Measurements from ENCODE around the gene ZNF562.

DNA sequence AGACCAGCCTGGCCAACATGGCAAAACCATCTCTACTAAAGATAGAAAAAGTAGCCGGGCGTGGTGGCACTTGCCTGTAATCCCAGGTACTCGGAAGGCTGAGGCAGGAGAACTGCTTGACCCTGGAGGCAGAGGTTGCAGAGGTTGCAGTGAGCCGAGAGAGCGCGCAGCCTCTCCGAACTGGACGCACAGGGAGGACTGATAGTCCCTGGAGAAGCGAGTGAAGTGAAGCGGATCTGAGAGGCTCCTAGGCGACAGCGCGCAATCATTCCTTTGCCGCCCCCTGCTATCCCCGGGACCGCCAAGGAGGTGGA is 54.1 kb downstream of the ZNF562 start:
- TF ChIP-seq, protein P1, sequence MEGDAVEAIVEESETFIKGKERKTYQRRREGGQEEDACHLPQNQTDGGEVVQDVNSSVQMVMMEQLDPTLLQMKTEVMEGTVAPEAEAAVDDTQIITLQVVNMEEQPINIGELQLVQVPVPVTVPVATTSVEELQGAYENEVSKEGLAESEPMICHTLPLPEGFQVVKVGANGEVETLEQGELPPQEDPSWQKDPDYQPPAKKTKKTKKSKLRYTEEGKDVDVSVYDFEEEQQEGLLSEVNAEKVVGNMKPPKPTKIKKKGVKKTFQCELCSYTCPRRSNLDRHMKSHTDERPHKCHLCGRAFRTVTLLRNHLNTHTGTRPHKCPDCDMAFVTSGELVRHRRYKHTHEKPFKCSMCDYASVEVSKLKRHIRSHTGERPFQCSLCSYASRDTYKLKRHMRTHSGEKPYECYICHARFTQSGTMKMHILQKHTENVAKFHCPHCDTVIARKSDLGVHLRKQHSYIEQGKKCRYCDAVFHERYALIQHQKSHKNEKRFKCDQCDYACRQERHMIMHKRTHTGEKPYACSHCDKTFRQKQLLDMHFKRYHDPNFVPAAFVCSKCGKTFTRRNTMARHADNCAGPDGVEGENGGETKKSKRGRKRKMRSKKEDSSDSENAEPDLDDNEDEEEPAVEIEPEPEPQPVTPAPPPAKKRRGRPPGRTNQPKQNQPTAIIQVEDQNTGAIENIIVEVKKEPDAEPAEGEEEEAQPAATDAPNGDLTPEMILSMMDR (IDR thresholded peaks at IDR 0.05; ENCODE audit: borderline replicate concordance, extremely low read depth, low read length, poor library complexity, severe bottlenecking) = no peak
- no peak for TF ChIP-seq EZH2 (IDR thresholded peaks at IDR 0.05; ENCODE audit: borderline replicate concordance, low read depth, low read length, severe bottlenecking)

Measured in DND-41 (cell line).